Endothelial cell (in vitro differentiated cells): ENCODE data around the gene NGRN. TPM values are rescaled to one million over a fixed set of nuclear protein-coding genes. Genes with fewer than 3 reads are reported as not detected.
"Not testable (repeated sequence)": the region's sequence is repeated elsewhere in the genome, so short reads cannot be mapped to it uniquely, and the experiment has no call there.

Experiments used
- DNase-seq: peaks from one replicate; pipeline ENCODE4 v3.0.0; 2021; ENCODE audit warnings: low spot score
- H3K27ac Mint-ChIP-seq: one replicate; pipeline ENCODE4 v1.8.0; 2021; ENCODE audit warnings: mixed read lengths, inconsistent platforms; ENCODE audit not compliant: unreplicated experiment
- H3K27me3 Mint-ChIP-seq: one replicate; pipeline ENCODE4 v1.8.0; 2021; ENCODE audit warnings: mild to moderate bottlenecking, moderate library complexity, mixed read lengths, inconsistent platforms; ENCODE audit not compliant: unreplicated experiment
- H3K36me3 Mint-ChIP-seq: one replicate; pipeline ENCODE4 v1.8.0; 2021; ENCODE audit warnings: mild to moderate bottlenecking, low read depth, mixed read lengths, inconsistent platforms; ENCODE audit not compliant: unreplicated experiment
- H3K4me1 Mint-ChIP-seq: one replicate; pipeline ENCODE4 v1.8.0; 2021; ENCODE audit warnings: mild to moderate bottlenecking, mixed read lengths, inconsistent platforms; ENCODE audit not compliant: unreplicated experiment
- H3K4me3 Mint-ChIP-seq: one replicate; pipeline ENCODE4 v1.8.0; 2021; ENCODE audit warnings: mild to moderate bottlenecking, mixed read lengths, inconsistent platforms; ENCODE audit not compliant: unreplicated experiment
- H3K9me3 Mint-ChIP-seq: one replicate; pipeline ENCODE4 v1.8.0; 2021; ENCODE audit warnings: mixed read lengths, inconsistent platforms; ENCODE audit not compliant: unreplicated experiment
- CTCF ChIP-seq: fragments of 200-600 bp; sonication (generic); IDR thresholded peaks from one replicate; pipeline ENCODE4 v1.5.0; 2021; ENCODE audit warnings: antibody characterized with exemption; ENCODE audit not compliant: unreplicated experiment
- total RNA-seq: library from RNA; stranded (reverse); fragmentation: NEBNext Ultra II Directional; extraction: Animal tissue kit (Norgen Biotek cat#: 25700); gene quantifications from one replicate; pipeline ENCODE4 v1.2.1, GENCODE V29; 2021; ENCODE audit not compliant: unreplicated experiment

NGRN gene
- total RNA-seq, 1 donor from 2014 or later, result 69.0 TPM

- DNase-seq, result no peak
- Mint-ChIP-seq H3K9me3 (no peaks in the 10 kb centered on the region), H3K27ac (no peak overlapping the region), H3K36me3 (no peaks in the 10 kb centered on the region), H3K4me3 (no peak overlapping the region), H3K27me3 (no peaks in the 10 kb centered on the region), H3K4me1 (peaks cover 12% of the 10 kb centered on the region)
- TF ChIP-seq CTCF, result peak; percentile 31
These were observed 21.2 kb downstream of the NGRN start for GRCh38 chr15:90286678-90287077.

GRCh38 chr15:90287101-90287500 is 21.6 kb downstream of the NGRN start:
- Mint-ChIP-seq H3K36me3 (no peaks in the 10 kb centered on the region), H3K4me1 (peaks cover 12% of the 10 kb centered on the region), H3K9me3 (no peaks in the 10 kb centered on the region), H3K27me3 (no peaks in the 10 kb centered on the region), H3K27ac (peak overlapping the region; percentile 74), H3K4me3 (no peak overlapping the region)
- no peak for TF ChIP-seq CTCF
- peak; percentile 61 for DNase-seq

GRCh38 chr15:90287946-90288345 is 22.5 kb downstream of the NGRN start:
- H3K27ac Mint-ChIP-seq, result peak overlapping the region; percentile 52
- H3K4me1 Mint-ChIP-seq, result peaks cover 12% of the 10 kb centered on the region
- DNase-seq, result no peak

GRCh38 chr15:90291679-90292356 is 26.3 kb downstream of the NGRN start:
- no peak overlapping the region for H3K4me3 Mint-ChIP-seq
- no peak overlapping the region for H3K27ac Mint-ChIP-seq
- H3K9me3 Mint-ChIP-seq, result no peaks in the 10 kb centered on the region
- H3K4me1 Mint-ChIP-seq, result peaks cover 9% of the 10 kb centered on the region
- H3K27me3 Mint-ChIP-seq, result peaks cover 2% of the 10 kb centered on the region
- no peaks in the 10 kb centered on the region for H3K36me3 Mint-ChIP-seq
- no peak for TF ChIP-seq CTCF
- DNase-seq, result no peak

More at GRCh38 chr15:90287946-90288345, 22.5 kb downstream of the NGRN start:
- Mint-ChIP-seq H3K36me3 (no peaks in the 10 kb centered on the region), H3K27me3 (no peaks in the 10 kb centered on the region), H3K9me3 (no peaks in the 10 kb centered on the region), H3K4me3 (no peak overlapping the region)
- TF ChIP-seq CTCF, result no peak

- H3K4me1 Mint-ChIP-seq, H3K27me3 Mint-ChIP-seq, H3K27ac Mint-ChIP-seq, H3K4me3 Mint-ChIP-seq, H3K9me3 Mint-ChIP-seq, H3K36me3 Mint-ChIP-seq: not testable (repeated sequence)
- DNase-seq, result peak; percentile 86
- peak; percentile 74 for TF ChIP-seq CTCF
These were observed 27.8 kb downstream of the NGRN start for GRCh38 chr15:90293040-90293810.
